GM12874 (cell line): ENCODE measurements around the gene APH1B.

Source experiments
- TF ChIP-seq, protein P1 (sequence below): IDR thresholded peaks from 2 replicates; pipeline ENCODE4 v1.5.1; 2011; ENCODE audit warnings: low read depth, mild to moderate bottlenecking, control low read depth, low read length, moderate library complexity; ENCODE audit not compliant: insufficient read depth

Gene APH1B

DNA sequence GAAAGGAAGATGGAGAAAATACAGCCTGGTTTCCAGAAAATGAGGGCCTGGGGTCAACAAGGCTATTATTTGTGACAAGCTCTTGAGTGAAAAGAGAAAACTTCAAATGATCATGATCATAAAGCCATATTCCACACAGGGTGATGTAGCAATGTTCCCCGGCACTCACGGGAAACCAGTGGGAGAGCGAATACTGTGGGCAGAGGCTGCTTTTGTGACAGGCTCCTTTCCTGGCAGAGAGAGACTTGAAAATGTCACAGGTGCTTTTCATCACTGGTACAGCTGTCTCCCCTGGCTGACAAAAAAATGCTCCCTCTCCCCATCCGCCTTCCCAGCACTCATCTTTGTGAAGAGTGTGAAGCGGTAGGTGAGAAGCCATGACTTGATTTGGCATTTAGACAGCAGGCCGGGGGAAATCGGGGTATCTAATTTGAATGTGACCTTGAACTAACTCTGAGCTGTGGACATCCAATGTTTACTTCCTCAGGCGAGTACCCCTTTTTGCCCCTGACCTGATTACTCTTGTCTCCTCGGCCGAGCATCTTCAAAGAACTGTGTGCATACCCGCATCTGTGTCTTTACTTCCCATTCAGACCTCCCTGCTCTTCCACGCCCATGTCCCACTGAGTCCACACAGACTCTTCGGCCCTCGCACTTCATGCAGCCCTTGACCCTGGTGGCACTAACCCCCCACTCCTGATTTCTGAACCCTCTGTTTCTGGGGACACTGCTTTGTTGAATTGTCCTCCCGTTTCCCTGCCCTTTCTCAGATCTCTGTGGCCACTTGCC lies 81.0 kb downstream of the APH1B start:
- TF ChIP-seq, protein P1, sequence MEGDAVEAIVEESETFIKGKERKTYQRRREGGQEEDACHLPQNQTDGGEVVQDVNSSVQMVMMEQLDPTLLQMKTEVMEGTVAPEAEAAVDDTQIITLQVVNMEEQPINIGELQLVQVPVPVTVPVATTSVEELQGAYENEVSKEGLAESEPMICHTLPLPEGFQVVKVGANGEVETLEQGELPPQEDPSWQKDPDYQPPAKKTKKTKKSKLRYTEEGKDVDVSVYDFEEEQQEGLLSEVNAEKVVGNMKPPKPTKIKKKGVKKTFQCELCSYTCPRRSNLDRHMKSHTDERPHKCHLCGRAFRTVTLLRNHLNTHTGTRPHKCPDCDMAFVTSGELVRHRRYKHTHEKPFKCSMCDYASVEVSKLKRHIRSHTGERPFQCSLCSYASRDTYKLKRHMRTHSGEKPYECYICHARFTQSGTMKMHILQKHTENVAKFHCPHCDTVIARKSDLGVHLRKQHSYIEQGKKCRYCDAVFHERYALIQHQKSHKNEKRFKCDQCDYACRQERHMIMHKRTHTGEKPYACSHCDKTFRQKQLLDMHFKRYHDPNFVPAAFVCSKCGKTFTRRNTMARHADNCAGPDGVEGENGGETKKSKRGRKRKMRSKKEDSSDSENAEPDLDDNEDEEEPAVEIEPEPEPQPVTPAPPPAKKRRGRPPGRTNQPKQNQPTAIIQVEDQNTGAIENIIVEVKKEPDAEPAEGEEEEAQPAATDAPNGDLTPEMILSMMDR = no peak
